ENCODE data around the gene SYNE4.

Gene SYNE4

DNA sequence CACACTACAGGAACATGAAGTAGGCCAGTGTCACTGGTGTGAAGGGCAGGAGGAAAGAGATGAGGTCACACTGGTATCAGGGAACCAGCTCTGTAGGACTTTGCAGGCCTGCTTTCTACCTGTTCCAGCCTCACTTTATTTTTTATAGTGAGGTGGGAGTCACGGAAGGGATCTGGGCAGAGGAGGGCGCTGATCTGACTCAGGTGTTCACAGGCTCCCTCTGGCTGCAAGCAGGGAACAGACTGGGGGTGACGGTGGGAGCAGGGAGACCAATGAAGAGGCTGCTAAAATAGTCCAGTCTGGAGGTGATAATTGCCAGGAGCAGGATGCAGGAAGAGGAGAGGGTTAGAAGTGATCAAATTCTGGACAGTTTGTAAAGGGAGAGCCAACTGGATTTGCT, 42.6 kb upstream of the SYNE4 start:
- H3K79me2 ChIP-seq (ENCODE audit: control insufficient read depth, insufficient read depth, low read length, poor library complexity), result peaks cover 6% of the 10 kb centered on the region
- H4K8ac ChIP-seq (ENCODE audit: low read depth, low read length), result no peak overlapping the region
- no peak overlapping the region for H3K9ac ChIP-seq (ENCODE audit: low read length)
- H3K79me1 ChIP-seq (ENCODE audit: low read length), result peaks cover 15% of the 10 kb centered on the region
- no peak overlapping the region for H3K4ac ChIP-seq (ENCODE audit: low read depth, low read length)
- H3K14ac ChIP-seq (ENCODE audit: low read length), result no peak overlapping the region
- no peak overlapping the region for H4K12ac ChIP-seq (ENCODE audit: low read depth, low read length)
- no peak overlapping the region for H3K4me2 ChIP-seq (ENCODE audit: low read length)
- no peaks in the 10 kb centered on the region for H3K9me3 ChIP-seq (ENCODE audit: insufficient read depth, low read depth, low read length)
- no peak overlapping the region for H3K18ac ChIP-seq (ENCODE audit: low read length)
- H2AFZ ChIP-seq (ENCODE audit: insufficient read depth, low read length, poor library complexity), result no peak overlapping the region
- no peak overlapping the region for H2BK120ac ChIP-seq (ENCODE audit: insufficient read depth, low read length, poor library complexity)
- no CpG with 5 or more reads among the region's 3 CpGs for WGBS (ENCODE audit: extremely low coverage, insufficient coverage, insufficient read length)
- H3K36me3 ChIP-seq (ENCODE audit: control insufficient read depth in 1 of 2, insufficient read depth in 2 of 2, low read length in 2 of 2), result no peaks in the 10 kb centered on the region
- peaks cover 0 to 3% of the 10 kb centered on the region in 2 experiments for H3K4me1 ChIP-seq (ENCODE audit: control insufficient read depth in 1 of 2, insufficient read depth in 2 of 2, low read length in 2 of 2)
- no peak overlapping the region for H3K23ac ChIP-seq (ENCODE audit: low read length)
- H3K4me3 ChIP-seq (ENCODE audit: low read depth, low read length), result no peak overlapping the region
- DNase-seq, result no peak
- no peak overlapping the region for H2BK12ac ChIP-seq (ENCODE audit: low read length)
- H3K27ac ChIP-seq (ENCODE audit: low read depth, low read length), result no peak overlapping the region
- no peaks in the 10 kb centered on the region for H3K27me3 ChIP-seq (ENCODE audit: insufficient read depth, low read length)
- H4K91ac ChIP-seq (ENCODE audit: low read depth, low read length), result no peak overlapping the region
- no peak overlapping the region for H2BK5ac ChIP-seq (ENCODE audit: low read depth, low read length, poor library complexity)
- H2AK5ac ChIP-seq (ENCODE audit: low read length), result no peak overlapping the region

DNA sequence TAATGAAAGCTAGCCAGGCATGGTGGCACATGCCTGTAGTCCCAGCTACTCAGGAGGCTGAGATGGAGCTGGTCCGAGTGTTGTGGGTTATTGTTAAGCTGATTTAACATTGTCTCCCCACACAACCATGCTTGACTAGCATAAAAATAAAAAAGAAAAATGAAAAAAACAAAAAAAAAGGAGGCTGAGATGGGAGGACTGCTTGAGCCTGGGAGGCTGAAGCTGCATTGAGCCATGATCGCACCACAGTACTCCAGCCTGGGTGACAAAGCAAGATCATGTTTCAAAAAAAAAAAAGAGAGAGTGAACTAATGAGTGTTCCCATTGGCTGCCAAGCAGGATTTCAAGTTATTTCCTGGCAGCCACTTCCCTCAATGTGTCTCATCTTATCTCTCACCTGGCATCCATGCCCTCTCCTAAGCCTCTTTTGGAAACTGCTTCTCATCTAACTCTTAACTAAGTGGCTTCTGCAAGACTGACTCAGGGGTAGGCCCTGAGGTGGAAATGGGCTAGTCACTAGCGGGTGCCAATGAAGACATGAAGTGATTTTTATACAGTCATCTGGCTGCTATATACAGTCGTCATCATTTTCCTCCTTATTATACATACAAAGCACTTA, 40.6 kb upstream of the SYNE4 start:
- Histone ChIP-seq H2BK120ac (ENCODE audit: insufficient read depth, low read length, poor library complexity) (no peak overlapping the region), H2AFZ (ENCODE audit: insufficient read depth, low read length, poor library complexity) (no peak overlapping the region), H2BK12ac (ENCODE audit: low read length) (no peak overlapping the region), H3K4ac (ENCODE audit: low read depth, low read length) (no peak overlapping the region), H2AK5ac (ENCODE audit: low read length) (no peak overlapping the region), H3K9me3 (ENCODE audit: insufficient read depth, low read depth, low read length) (no peaks in the 10 kb centered on the region), H4K91ac (ENCODE audit: low read depth, low read length) (no peak overlapping the region), H4K8ac (ENCODE audit: low read depth, low read length) (no peak overlapping the region), H3K4me3 (ENCODE audit: low read depth, low read length) (no peak overlapping the region), H3K27me3 (ENCODE audit: insufficient read depth, low read length) (no peaks in the 10 kb centered on the region), H3K4me2 (ENCODE audit: low read length) (no peak overlapping the region), H3K79me2 (ENCODE audit: control insufficient read depth, insufficient read depth, low read length, poor library complexity) (peaks cover 2% of the 10 kb centered on the region), H2BK5ac (ENCODE audit: low read depth, low read length, poor library complexity) (no peak overlapping the region), H3K23ac (ENCODE audit: low read length) (no peak overlapping the region), H3K36me3 (ENCODE audit: control insufficient read depth in 1 of 2, insufficient read depth in 2 of 2, low read length in 2 of 2) (no peaks in the 10 kb centered on the region), H3K4me1 (ENCODE audit: control insufficient read depth in 1 of 2, insufficient read depth in 2 of 2, low read length in 2 of 2) (peaks cover 0 to 1% of the 10 kb centered on the region in 2 experiments), H3K27ac (ENCODE audit: low read depth, low read length) (no peak overlapping the region), H3K9ac (ENCODE audit: low read length) (no peak overlapping the region), H3K14ac (ENCODE audit: low read length) (no peak overlapping the region), H4K12ac (ENCODE audit: low read depth, low read length) (no peak overlapping the region), H3K79me1 (ENCODE audit: low read length) (peaks cover 7% of the 10 kb centered on the region), H3K18ac (ENCODE audit: low read length) (no peak overlapping the region)
- DNase-seq, result no peak
- no CpG with 5 or more reads among the region's 4 CpGs for WGBS (ENCODE audit: extremely low coverage, insufficient coverage, insufficient read length)

DNA sequence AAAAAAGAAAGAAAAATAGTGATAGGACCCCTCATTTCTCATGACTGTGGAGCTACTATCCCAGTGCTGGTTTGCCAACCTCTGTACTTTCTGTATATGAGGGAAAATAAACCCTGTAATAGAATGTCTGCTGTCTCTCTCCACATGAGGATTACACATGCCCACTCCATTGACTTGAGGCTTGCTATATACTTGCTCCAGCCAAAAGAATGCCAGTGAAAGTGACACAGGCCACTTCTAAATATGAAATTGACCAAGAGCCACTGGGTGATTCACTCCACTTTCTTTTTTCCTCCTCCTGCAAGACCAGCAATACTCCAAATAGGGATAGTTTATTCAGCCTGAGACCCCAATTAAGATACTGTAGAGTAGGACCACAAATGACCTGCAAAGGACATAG, 39.2 kb upstream of the SYNE4 start:
- Histone ChIP-seq H2BK5ac (ENCODE audit: low read depth, low read length, poor library complexity) (no peak overlapping the region), H3K4me1 (ENCODE audit: control insufficient read depth in 1 of 2, insufficient read depth in 2 of 2, low read length in 2 of 2) (no peaks in the 10 kb centered on the region), H3K79me1 (ENCODE audit: low read length) (no peaks in the 10 kb centered on the region), H3K79me2 (ENCODE audit: control insufficient read depth, insufficient read depth, low read length, poor library complexity) (no peaks in the 10 kb centered on the region), H3K14ac (ENCODE audit: low read length) (no peak overlapping the region), H3K4ac (ENCODE audit: low read depth, low read length) (no peak overlapping the region), H2BK12ac (ENCODE audit: low read length) (no peak overlapping the region), H3K18ac (ENCODE audit: low read length) (no peak overlapping the region), H4K8ac (ENCODE audit: low read depth, low read length) (no peak overlapping the region), H3K23ac (ENCODE audit: low read length) (no peak overlapping the region), H3K27ac (ENCODE audit: low read depth, low read length) (no peak overlapping the region), H2BK120ac (ENCODE audit: insufficient read depth, low read length, poor library complexity) (no peak overlapping the region), H3K4me2 (ENCODE audit: low read length) (no peak overlapping the region), H3K4me3 (ENCODE audit: low read depth, low read length) (no peak overlapping the region), H3K27me3 (ENCODE audit: insufficient read depth, low read length) (no peaks in the 10 kb centered on the region), H3K9me3 (ENCODE audit: insufficient read depth, low read depth, low read length) (no peaks in the 10 kb centered on the region), H3K9ac (ENCODE audit: low read length) (no peak overlapping the region), H4K91ac (ENCODE audit: low read depth, low read length) (no peak overlapping the region), H2AFZ (ENCODE audit: insufficient read depth, low read length, poor library complexity) (no peak overlapping the region), H4K12ac (ENCODE audit: low read depth, low read length) (no peak overlapping the region), H2AK5ac (ENCODE audit: low read length) (no peak overlapping the region), H3K36me3 (ENCODE audit: control insufficient read depth in 1 of 2, insufficient read depth in 2 of 2, low read length in 2 of 2) (no peaks in the 10 kb centered on the region)
- DNase-seq, result no peak

DNA sequence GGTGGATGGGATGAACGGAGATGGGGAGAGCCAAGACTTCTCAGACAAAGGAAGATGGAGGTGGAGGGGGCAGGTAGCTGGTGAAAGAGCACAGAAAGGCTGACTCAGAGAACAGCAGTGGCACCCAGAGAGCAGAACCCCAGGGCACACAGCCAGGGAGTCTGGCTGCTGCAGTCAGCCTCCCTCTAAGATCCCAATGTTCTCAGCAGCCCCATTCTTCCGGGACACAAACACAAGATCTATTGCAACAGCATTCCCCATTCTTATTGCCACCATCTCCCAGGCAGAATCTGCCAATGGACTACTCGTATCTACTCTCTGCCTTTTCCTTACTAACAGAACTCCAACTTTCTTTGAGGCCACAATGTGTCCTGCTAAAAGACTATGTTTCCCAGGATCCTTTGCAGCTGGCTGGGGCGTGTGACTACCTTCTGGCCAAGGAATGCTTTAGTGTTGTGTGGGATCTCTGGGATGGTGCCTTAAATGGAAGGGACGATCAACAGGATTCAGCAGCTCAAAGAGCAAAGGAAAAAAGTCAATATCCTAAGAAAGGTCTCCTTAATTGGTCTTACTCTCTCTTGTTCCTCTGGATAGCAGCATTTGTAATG, 37.9 kb upstream of the SYNE4 start:
- no peak overlapping the region for H4K91ac ChIP-seq (ENCODE audit: low read depth, low read length)
- no peak overlapping the region for H3K27ac ChIP-seq (ENCODE audit: low read depth, low read length)
- no CpG with 5 or more reads among the region's 5 CpGs for WGBS (ENCODE audit: extremely low coverage, insufficient coverage, insufficient read length)
- H2BK5ac ChIP-seq (ENCODE audit: low read depth, low read length, poor library complexity), result no peak overlapping the region
- H3K4ac ChIP-seq (ENCODE audit: low read depth, low read length), result no peak overlapping the region
- DNase-seq, result no peak
- H3K36me3 ChIP-seq (ENCODE audit: control insufficient read depth in 1 of 2, insufficient read depth in 2 of 2, low read length in 2 of 2), result no peaks in the 10 kb centered on the region
- no peak overlapping the region for H3K14ac ChIP-seq (ENCODE audit: low read length)
- H4K12ac ChIP-seq (ENCODE audit: low read depth, low read length), result no peak overlapping the region
- H2BK120ac ChIP-seq (ENCODE audit: insufficient read depth, low read length, poor library complexity), result no peak overlapping the region
- H3K4me1 ChIP-seq (ENCODE audit: control insufficient read depth in 1 of 2, insufficient read depth in 2 of 2, low read length in 2 of 2), result peaks cover 2 to 4% of the 10 kb centered on the region in 2 experiments
- H3K4me3 ChIP-seq (ENCODE audit: low read depth, low read length), result no peak overlapping the region
- no peak overlapping the region for H2AK5ac ChIP-seq (ENCODE audit: low read length)
- H3K9ac ChIP-seq (ENCODE audit: low read length), result no peak overlapping the region
- H3K79me2 ChIP-seq (ENCODE audit: control insufficient read depth, insufficient read depth, low read length, poor library complexity), result no peaks in the 10 kb centered on the region
- H2BK12ac ChIP-seq (ENCODE audit: low read length), result no peak overlapping the region
- H2AFZ ChIP-seq (ENCODE audit: insufficient read depth, low read length, poor library complexity), result no peak overlapping the region
- peaks cover 2% of the 10 kb centered on the region for H3K79me1 ChIP-seq (ENCODE audit: low read length)
- no peaks in the 10 kb centered on the region for H3K27me3 ChIP-seq (ENCODE audit: insufficient read depth, low read length)
- no peaks in the 10 kb centered on the region for H3K9me3 ChIP-seq (ENCODE audit: insufficient read depth, low read depth, low read length)
- no peak overlapping the region for H3K4me2 ChIP-seq (ENCODE audit: low read length)
- H3K23ac ChIP-seq (ENCODE audit: low read length), result no peak overlapping the region
- no peak overlapping the region for H4K8ac ChIP-seq (ENCODE audit: low read depth, low read length)
- H3K18ac ChIP-seq (ENCODE audit: low read length), result no peak overlapping the region

Data from trophoblast cell (in vitro differentiated cells and primary cell).